Loucy (cell line): ENCODE results near the gene TNFRSF11A.

Experiments
- EZH2phosphoT487 ChIP-seq: fragments of 200-600 bp; IDR thresholded peaks from 2 replicates; pipeline ENCODE4 v1.6.1; 2018; ENCODE audit warnings: antibody characterized with exemption, mild to moderate bottlenecking, moderate library complexity, borderline replicate concordance
- TF ChIP-seq, protein P1 (sequence below): fragments of 200-600 bp; sonication (generic); conservative IDR thresholded peaks from 2 replicates; pipeline ENCODE4 v1.5.1; 2014; ENCODE audit warnings: mild to moderate bottlenecking, antibody characterized with exemption, low read length

DNA sequence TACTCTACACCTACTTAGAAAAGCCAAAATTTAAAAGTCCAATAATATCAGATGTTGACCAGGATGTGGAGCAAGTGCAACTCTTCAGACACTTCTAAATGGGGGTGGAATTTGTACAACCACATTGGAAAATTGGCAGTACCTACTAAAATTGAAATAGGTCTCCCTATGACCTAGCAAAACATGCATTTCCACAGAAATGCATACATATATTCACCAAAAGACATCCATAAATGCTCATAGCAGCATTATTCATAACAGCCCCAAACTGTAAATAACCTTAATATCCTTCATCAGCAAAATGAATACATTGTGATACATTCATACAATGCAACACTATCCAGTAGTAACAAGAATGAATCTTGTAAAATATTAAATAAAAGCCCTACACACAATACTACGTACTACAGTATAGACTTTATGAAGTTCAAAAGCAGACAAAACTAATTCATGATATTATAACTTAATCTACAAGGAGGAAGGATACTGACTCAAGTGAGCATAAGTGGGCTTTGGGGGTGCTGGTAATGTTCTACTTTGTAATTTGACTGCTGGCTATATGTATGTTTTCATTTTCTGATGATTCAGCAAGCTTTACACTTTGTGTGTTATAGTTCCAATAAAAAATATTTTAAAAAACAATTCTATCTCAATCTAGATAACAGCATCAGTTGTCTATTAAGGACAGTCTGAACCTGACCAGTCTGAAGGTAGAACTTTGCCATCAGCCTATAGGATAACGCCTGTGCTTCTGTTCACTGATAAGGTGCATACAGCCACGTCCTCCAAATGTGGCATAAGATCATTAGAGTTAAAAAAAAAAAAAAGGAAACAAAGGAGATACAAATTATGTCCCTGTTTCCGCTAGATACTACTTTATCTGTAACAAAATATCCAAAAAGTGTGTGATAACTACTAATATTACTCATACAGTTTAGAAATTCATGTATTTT is 6.6 kb upstream of the TNFRSF11A start:
- TF ChIP-seq, protein P1, sequence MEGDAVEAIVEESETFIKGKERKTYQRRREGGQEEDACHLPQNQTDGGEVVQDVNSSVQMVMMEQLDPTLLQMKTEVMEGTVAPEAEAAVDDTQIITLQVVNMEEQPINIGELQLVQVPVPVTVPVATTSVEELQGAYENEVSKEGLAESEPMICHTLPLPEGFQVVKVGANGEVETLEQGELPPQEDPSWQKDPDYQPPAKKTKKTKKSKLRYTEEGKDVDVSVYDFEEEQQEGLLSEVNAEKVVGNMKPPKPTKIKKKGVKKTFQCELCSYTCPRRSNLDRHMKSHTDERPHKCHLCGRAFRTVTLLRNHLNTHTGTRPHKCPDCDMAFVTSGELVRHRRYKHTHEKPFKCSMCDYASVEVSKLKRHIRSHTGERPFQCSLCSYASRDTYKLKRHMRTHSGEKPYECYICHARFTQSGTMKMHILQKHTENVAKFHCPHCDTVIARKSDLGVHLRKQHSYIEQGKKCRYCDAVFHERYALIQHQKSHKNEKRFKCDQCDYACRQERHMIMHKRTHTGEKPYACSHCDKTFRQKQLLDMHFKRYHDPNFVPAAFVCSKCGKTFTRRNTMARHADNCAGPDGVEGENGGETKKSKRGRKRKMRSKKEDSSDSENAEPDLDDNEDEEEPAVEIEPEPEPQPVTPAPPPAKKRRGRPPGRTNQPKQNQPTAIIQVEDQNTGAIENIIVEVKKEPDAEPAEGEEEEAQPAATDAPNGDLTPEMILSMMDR = no peak
- no peak for TF ChIP-seq EZH2phosphoT487
